GM21529 (cell line): ENCODE results near the gene DLGAP1.
"Not testable (repeated sequence)": the region's sequence is repeated elsewhere in the genome, so short reads cannot be mapped to it uniquely, and the experiment has no call there.

Source experiments
- ATAC-seq: cut with Tn5 transposase; IDR thresholded peaks from one replicate; pipeline ENCODE4 v1.9.1; 2021; ENCODE audit not compliant: unreplicated experiment

Gene DLGAP1

DNA sequence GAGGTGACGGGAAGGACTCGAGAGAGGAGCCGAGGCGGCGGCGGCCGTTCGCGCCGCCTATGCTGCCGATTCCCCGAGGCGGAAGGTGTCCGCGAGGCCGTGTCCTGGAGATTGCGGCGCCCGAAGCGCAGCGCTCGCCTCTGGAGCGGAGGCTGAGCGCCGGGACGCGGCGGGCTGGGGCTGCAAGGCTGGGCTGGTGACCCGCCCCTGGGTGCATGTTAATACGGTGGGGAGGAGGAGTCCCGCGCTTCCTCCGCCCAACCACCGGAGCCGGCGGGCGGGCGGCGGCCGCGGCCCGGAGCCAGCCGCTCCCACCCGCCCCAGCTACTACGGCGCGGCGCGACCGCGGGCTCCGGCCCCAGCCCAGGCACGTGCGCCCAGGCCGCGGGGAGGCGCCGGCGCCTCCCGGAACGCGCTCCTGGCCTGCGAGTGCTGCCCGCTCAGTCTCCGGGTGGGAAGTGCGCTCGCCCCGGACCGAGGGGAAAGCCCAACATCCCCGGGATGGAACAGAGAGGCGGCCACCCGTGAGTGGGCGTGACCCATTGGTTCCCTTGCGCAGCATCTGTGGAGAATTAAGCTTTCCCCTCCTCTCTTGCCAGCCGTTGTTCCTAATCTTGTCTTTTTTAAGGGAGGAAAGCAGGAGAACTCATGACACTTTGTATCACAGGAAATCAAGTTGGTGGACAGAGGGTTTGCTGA is at the start of gene DLGAP1:
Gene DLGAP1 (minus strand): TSS at position 195 of the 699 bp plus-strand sequence.
- no peak for ATAC-seq

GRCh38 chr18:4494703-4495284 is 39.7 kb upstream of the DLGAP1 start:
- not testable (repeated sequence) for ATAC-seq

GRCh38 chr18:4468511-4468910 is 13.4 kb upstream of the DLGAP1 start:
- no peak for ATAC-seq

DNA sequence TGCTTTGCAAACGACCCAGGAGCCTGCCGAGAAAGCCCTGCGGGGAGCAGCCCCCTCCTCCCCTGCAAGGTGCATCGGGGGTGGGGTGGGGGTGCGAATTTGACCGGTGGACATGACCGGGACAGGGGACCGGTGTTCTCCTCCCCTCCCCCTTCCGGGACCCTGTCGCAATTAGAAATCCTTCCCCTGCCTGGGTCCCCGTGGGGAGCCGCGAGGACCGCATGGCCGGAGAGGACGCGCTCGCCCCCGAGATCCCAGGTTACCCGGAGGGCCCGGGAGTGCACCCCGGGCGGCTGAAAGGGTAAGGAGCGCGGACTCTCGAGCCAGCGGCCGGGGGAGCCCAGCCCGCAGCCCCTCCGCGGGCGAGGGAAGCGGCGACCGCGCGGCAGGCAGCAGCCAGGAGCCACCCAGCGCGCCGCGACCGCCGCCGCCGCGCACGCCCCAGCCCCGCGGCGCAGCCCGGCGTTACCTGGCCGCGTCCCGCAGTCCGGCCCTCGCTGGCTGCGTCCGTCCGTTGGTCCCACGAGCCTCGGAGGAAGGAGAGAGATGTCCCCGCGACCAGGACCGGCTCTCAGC is 482 bp downstream of the DLGAP1 start:
- no peak for ATAC-seq

DNA sequence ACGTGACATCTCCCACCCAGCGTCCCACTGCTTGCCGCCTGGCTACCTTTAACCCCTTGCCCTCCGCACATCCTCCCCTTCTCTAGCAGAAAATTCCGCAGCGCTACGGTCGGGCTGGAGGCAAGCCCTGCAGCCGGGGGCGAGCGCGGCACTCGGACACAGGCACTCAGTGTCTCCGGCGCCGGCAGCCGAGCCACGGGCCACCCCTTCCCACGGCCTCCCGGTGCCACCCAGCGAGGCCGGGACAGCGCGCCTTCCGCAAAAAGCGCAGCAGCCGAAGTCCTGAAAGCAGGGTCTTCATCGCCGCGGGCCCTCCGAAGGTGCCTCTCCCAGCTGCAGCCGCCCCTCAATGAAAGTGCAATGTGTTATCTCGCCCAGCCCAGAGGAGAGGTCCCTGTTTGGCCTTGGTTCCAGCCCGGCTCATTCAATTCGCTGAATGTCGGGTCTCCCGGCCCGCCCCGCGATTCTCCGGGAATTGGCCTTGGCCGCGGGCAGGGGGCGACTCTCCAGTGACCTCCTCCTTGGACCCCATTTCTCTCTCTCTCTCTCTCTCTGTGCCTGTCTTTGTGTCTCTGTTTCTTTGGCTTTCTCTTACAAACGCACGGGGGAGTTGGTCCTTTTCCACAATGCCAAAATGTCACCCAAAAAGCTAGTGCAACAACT is 1.1 kb downstream of the DLGAP1 start:
- no peak for ATAC-seq

DNA sequence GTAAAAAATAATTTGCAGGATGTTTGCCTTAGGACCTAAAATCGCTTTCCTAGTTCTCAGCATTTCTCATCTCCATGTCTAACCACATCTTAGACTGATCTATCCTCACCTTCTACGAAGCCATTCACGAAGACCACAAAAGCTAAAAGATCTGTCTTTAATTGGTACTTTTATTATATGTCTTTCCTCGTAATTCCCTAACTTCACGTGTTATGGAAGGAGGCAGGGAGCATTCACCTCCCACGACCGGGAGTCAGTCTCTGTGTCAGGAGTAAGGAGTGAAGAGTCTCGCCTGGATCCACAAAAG is 1.6 kb downstream of the DLGAP1 start:
- no peak for ATAC-seq

DNA sequence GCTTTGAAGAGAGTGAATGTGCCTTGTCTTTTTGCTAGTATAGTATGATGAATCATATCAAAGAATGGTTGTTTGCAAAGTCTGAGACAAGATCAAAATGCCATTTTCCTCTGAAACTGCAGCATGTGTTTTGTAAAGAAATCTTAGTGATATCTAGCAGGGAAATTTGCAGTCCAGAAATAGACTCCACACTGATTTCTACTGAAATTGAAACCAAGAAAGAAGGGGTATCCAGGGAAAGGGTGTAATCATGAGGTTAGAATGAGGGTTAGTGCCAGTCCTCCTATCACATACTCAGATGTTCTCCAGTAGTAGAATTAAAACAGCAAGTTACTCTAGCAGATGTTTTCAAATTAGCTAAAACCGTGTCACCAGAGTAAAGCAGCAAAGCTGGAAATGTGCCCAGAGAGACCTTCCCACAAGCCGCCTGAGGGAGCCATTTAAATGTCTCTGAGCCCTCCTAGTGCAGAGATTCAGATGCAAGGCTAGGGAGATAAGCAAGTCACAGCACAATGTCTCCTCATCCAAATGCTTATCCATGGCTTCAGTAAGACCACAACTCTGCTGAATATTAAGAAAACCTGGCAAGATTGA is 4.9 kb downstream of the DLGAP1 start:
- ATAC-seq, result no peak

DNA sequence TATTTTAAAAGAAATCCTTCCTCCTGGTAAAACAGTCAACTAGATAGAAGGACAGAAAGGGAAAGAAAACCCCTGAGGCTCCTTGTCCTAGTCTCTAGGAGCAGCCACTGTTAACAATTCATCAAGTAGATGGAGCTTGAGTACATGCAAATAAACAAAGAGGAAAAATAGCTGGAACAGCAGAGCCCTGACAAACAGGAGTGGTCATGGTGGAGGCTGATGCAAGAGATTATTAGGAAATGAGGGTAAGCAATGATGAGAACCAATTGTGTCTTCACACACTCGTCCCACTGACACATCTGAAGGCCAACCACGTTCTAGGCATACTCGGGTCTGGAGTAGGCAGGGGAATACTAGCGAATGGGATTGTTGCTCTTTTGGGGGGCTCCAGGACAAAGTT is 9.2 kb downstream of the DLGAP1 start:
- no peak for ATAC-seq

GRCh38 chr18:4444306-4444705 is 10.8 kb downstream of the DLGAP1 start:
- no peak for ATAC-seq

GRCh38 chr18:4441098-4441497 is 14.0 kb downstream of the DLGAP1 start:
- ATAC-seq, result no peak

GRCh38 chr18:4438938-4439337 is 16.2 kb downstream of the DLGAP1 start:
- ATAC-seq, result no peak

- ATAC-seq, result no peak
Measured at GRCh38 chr18:4433717-4434116, 21.4 kb downstream of the DLGAP1 start.

DNA sequence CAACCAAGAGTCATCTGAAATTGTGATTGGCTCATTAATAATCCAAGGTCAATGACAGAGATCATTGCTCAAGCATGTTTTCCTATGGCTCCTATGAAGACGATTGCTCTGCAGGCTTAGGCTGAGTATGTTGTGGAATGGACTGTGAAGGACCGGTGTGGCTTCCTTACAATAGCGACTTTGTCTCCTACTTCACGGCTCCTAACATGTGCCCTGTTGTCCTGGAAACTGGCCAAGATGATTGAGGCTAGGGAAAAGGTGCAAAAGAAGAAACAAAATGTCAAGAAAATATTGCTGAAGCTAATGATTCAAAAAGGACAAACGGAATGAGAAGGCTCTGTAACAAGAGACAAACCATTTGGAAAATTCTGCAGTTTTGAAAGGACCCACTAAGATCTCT is 24.3 kb downstream of the DLGAP1 start:
- no peak for ATAC-seq

- no peak for ATAC-seq
Measured at GRCh38 chr18:4417714-4418113, 37.4 kb downstream of the DLGAP1 start.

GRCh38 chr18:4416976-4417375 is 38.1 kb downstream of the DLGAP1 start:
- ATAC-seq, result no peak

DNA sequence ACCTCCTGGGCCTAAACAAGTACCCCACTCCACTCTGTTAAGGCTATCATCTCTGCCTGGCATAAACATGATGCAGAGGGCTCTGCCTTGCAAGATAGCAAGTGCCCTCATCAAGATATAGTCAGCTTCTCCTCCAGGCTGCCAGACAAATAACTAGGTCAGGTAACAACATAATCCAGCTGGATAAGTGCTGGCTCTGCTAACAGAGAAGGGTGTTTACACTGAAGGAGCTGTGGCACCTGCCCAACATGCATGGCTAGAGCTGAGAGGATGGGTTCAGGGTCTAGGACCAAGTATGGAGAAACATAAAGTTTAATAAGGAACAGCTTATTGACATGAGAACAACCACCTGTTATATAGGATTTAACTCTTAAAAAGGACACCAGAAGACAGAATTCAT is 42.8 kb downstream of the DLGAP1 start:
- ATAC-seq, result no peak

GRCh38 chr18:4406856-4407255 is 48.3 kb downstream of the DLGAP1 start:
- no peak for ATAC-seq

GRCh38 chr18:4405965-4406364 is 49.1 kb downstream of the DLGAP1 start:
- ATAC-seq, result no peak

GRCh38 chr18:4403836-4404235 is 51.3 kb downstream of the DLGAP1 start:
- ATAC-seq, result no peak

DNA sequence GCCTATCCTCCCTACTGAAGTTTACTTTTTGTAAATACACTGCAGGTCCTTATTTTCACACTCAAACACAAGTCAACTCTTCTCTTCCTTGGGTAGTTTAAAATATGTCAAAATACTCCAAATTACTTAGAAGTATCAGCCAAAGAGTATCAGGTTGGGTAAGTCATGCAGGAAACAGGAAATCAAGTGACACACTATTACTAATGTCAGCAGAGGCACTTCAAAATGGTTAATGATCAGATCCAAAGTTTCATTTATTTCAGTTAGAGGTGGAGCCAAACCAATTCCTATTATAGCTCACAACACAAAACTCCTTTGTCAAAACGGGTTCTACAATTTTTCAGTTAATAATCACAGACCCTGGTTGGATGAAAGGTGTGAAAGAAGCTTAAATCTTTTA is 54.2 kb downstream of the DLGAP1 start:
- ATAC-seq, result no peak

GRCh38 chr18:4399929-4400328 is 55.2 kb downstream of the DLGAP1 start:
- no peak for ATAC-seq

DNA sequence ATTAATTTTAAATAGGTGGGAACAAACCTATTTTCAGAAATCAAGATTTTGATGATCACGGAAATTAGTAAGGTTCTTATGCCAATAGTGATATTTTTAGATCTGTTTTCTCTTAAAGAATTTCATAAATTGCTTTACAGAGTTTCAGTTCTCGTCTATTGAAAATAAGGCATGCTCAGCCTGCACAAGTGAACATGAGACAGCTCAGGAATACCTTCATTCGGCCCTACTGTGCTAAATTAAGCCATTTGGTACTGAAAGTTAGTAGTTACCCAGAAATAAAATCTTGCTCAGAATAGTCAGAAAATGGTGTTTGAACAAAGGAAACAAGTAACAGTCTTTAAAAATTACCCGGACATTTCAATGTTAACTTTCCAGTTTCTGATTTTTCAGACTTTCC is 60.4 kb downstream of the DLGAP1 start:
- no peak for ATAC-seq
